Measurements from ENCODE around the gene FARP2. TPM values are rescaled to one million over a fixed set of nuclear protein-coding genes. Genes with fewer than 3 reads are reported as not detected.
"Not testable (repeated sequence)": the region's sequence is repeated elsewhere in the genome, so short reads cannot be mapped to it uniquely, and the experiment has no call there.

Gene FARP2
- total and polyA plus RNA-seq, 11 donors: 7.9 to 31.8 (median 20.1) TPM

DNA sequence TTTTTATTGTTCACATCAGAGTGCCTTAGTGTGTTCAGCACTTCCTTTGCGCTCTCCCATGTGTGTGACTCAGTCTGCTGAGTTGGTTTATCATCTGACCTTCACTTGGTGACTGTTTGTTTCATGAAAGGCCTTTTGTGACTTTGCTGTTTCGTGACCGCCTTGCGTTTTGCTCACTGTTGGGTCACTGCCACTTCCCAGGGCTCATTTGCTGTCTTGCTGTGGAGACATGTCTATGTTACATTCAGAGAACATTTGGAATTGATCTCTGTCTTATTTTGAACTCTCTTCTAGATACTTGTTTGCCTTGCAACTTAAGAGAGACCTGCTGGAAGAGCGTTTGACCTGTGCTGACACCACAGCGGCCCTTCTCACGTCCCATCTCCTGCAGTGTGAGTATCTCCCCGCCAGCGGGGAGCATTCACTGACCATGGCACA is 54.7 kb downstream of the FARP2 start:
- TF ChIP-seq, protein P1, sequence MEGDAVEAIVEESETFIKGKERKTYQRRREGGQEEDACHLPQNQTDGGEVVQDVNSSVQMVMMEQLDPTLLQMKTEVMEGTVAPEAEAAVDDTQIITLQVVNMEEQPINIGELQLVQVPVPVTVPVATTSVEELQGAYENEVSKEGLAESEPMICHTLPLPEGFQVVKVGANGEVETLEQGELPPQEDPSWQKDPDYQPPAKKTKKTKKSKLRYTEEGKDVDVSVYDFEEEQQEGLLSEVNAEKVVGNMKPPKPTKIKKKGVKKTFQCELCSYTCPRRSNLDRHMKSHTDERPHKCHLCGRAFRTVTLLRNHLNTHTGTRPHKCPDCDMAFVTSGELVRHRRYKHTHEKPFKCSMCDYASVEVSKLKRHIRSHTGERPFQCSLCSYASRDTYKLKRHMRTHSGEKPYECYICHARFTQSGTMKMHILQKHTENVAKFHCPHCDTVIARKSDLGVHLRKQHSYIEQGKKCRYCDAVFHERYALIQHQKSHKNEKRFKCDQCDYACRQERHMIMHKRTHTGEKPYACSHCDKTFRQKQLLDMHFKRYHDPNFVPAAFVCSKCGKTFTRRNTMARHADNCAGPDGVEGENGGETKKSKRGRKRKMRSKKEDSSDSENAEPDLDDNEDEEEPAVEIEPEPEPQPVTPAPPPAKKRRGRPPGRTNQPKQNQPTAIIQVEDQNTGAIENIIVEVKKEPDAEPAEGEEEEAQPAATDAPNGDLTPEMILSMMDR (IDR thresholded peaks at IDR 0.05): no peak
- no peak for TF ChIP-seq POLR2A (IDR thresholded peaks at IDR 0.05)
- Histone ChIP-seq H3K27ac (no peak overlapping the region), H3K36me3 (peaks cover 2 to 91% (median 78%) of the 10 kb centered on the region in 9 donors), H3K9me3 (no peaks in the 10 kb centered on the region), H3K27me3 (no peaks in the 10 kb centered on the region), H3K4me1 (no peaks in the 10 kb centered on the region), H3K4me3 (no peak overlapping the region)
- intact Hi-C loops (cut with DNase I): no loop called here
- no peak for ATAC-seq
- no peak for DNase-seq
- 93 to 96% (median 95%) methylated on average over 9 of the region's 9 CpGs for WGBS, 4 donors

DNA sequence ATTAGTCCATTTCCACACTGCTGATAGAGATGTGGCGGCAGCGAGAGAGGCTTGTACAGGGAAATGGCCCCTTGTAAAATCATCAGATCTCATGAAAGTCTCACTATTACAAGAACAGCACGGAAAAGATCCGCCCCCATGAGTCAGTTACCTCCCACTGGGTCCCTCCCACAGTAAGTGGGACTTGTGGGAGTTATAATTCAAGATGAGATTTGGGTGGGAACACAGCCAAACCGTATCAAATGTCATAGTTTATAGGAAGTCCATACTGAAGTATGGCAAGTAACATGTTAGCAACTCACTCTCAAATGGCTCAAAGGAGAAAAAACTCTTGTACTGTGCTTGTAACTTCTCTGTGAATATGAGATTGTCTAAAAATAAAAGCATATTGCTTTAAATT is 56.1 kb downstream of the FARP2 start:
- intact Hi-C loops (cut with DNase I): no loop called here
- 76 to 82% (median 79%) methylated on average over 5 of the region's 5 CpGs for WGBS, 4 donors
- Histone ChIP-seq H3K36me3 (peaks cover 2 to 97% (median 87%) of the 10 kb centered on the region in 9 donors), H3K9me3 (no peaks in the 10 kb centered on the region), H3K4me3 (no peak overlapping the region), H3K27ac (no peak overlapping the region), H3K4me1 (no peaks in the 10 kb centered on the region), H3K27me3 (no peaks in the 10 kb centered on the region)
- no peak for ATAC-seq
- no peak for DNase-seq
- TF ChIP-seq POLR2A (IDR thresholded peaks at IDR 0.05): no peak
- TF ChIP-seq, protein P1 (IDR thresholded peaks at IDR 0.05): no peak

DNA sequence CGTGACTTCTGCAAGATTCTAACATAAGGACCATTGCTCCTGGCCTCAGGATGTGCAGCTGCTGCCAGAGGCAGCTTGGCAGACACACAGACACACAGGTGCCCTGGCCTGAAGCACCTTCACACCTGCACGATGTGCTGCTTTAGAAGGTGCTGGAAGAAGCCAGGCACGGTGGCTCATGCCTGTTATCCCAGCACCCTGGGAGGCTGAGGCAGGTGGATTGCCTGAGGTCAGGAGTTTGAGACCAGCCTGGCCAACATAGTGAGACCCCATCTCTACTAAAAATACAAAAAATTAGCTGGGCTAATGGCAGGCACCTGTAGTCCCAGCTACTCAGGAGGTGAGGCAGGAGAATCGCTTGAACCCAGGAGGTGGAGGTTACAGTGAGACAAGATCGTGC is 57.4 kb downstream of the FARP2 start:
- H3K27ac ChIP-seq; H3K9me3 ChIP-seq; ATAC-seq; DNase-seq; H3K4me3 ChIP-seq; H3K27me3 ChIP-seq; H3K4me1 ChIP-seq; intact Hi-C loops (cut with DNase I): not testable (repeated sequence)
- WGBS, 4 donors: 81 to 90% (median 89%) methylated on average over 3 to 5 of the region's 5 CpGs
- H3K36me3 ChIP-seq: peaks cover 0 to 99% (median 89%) of the 10 kb centered on the region in 9 donors

DNA sequence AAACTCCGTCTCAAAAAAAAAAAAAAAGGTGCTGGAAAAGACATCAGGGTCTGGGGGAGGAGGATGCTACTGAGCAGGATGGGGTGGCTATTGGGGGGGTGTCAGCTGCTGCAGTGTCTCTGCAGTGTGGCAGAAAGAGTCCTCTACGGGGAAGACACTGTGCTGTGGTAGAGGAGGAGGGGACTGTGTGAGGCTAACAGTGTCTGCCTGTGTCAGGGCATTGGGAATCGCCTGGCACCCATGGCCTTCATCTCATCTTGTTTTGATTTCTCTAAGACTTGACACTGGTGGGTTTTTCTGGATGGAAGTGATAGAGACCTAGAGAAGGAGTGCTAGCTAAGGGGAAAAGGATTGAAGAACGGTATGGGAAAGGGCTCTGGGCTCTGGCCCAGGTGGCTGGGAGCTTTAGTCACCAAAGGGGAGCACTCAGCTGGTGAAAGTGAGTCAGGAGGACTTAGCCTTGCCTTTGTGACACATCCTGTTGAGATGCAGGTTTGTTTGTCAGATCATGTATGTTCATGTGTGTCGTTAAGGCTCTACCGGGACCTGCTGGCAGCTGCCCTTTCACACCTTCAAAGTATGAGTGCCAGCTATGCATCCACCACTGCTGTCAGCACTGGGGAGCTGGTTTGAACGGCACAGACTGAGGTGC is 58.0 kb downstream of the FARP2 start:
- H3K9me3 ChIP-seq: no peaks in the 10 kb centered on the region
- H3K36me3 ChIP-seq: peaks cover 0 to 99% (median 91%) of the 10 kb centered on the region in 9 donors
- no peak for ATAC-seq
- no peaks in the 10 kb centered on the region for H3K27me3 ChIP-seq
- H3K4me1 ChIP-seq: no peaks in the 10 kb centered on the region
- no peak overlapping the region for H3K27ac ChIP-seq
- no peak for TF ChIP-seq POLR2A (IDR thresholded peaks at IDR 0.05)
- TF ChIP-seq, protein P1 (IDR thresholded peaks at IDR 0.05): no peak
- H3K4me3 ChIP-seq: no peak overlapping the region
- WGBS, 4 donors: 85 to 92% (median 90%) methylated on average over 6 to 7 of the region's 7 CpGs
- no peak for DNase-seq
- intact Hi-C loops (cut with DNase I): no loop called here

DNA sequence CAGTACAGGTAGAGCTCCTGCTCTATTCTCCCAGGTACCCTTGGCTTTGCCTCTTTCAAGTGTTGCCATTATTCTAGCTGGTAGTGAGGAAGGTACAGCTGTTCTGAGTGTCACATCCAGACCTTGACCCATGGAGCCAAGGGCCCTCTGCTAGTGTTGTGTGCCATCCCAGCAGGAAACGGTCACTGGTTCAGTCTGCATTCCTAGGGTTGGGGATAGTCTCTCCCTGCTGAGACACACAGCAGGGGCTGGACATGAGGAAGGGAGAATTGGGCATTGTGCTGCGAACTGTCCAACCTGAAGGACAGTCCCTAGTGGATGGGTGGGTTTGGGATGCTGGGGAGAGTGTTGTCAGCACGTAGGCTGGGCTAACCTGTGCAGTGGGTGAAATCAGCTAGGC is 59.1 kb downstream of the FARP2 start:
- Histone ChIP-seq H3K27me3 (no peaks in the 10 kb centered on the region), H3K9me3 (no peaks in the 10 kb centered on the region), H3K4me3 (no peak overlapping the region), H3K4me1 (no peaks in the 10 kb centered on the region), H3K36me3 (peaks cover under 1 to 100% (median 91%) of the 10 kb centered on the region in 9 donors), H3K27ac (no peak overlapping the region)
- ATAC-seq (no peak), DNase-seq (no peak)
- TF ChIP-seq, protein P1 (IDR thresholded peaks at IDR 0.05): no peak
- no peak for TF ChIP-seq POLR2A (IDR thresholded peaks at IDR 0.05)
- WGBS, 4 donors: 95 to 100% (median 98%) methylated on average over 1 to 3 of the region's 3 CpGs
- intact Hi-C loops (cut with DNase I): no loop called here

Data from heart left ventricle (tissue), 16 donors.